Measurements from ENCODE around the gene TPRA1.

Gene TPRA1

GRCh38 chr3:127588806-127589577, 1.5 kb downstream of the TPRA1 start:
- no peak for DNase-seq

- DNase-seq = no peak
Observed at GRCh38 chr3:127587876-127588275, 2.7 kb downstream of the TPRA1 start.

- no peak for DNase-seq
Observed at GRCh38 chr3:127585813-127586413, 4.6 kb downstream of the TPRA1 start.

- DNase-seq = no peak
Observed at GRCh38 chr3:127585163-127585812, 5.2 kb downstream of the TPRA1 start.

- no peak for DNase-seq
Observed at GRCh38 chr3:127584734-127585133, 5.8 kb downstream of the TPRA1 start.

GRCh38 chr3:127580327-127581060, 10.0 kb downstream of the TPRA1 start:
- DNase-seq = no peak

- DNase-seq = no peak
Observed at GRCh38 chr3:127578802-127579201, 11.7 kb downstream of the TPRA1 start.

- no peak for DNase-seq
Observed at GRCh38 chr3:127578168-127578567, 12.4 kb downstream of the TPRA1 start.

GRCh38 chr3:127577448-127577847, 13.1 kb downstream of the TPRA1 start:
- DNase-seq = no peak

- peak; percentile 93 to 95 for DNase-seq
Observed at GRCh38 chr3:127574880-127575878, 15.4 kb downstream of the TPRA1 start.

- no peak for DNase-seq
Observed at GRCh38 chr3:127573912-127574311, 16.6 kb downstream of the TPRA1 start.

- no peak for DNase-seq
Observed at GRCh38 chr3:127573401-127573800, 17.1 kb downstream of the TPRA1 start.

- DNase-seq = no peak
Observed at GRCh38 chr3:127572735-127573134, 17.8 kb downstream of the TPRA1 start.

- DNase-seq = no peak
Observed at GRCh38 chr3:127572186-127572585, 18.3 kb downstream of the TPRA1 start.

GRCh38 chr3:127570520-127570919, 20.0 kb downstream of the TPRA1 start:
- DNase-seq = no peak

GRCh38 chr3:127569160-127569559, 21.4 kb downstream of the TPRA1 start:
- DNase-seq = no peak

GRCh38 chr3:127568586-127568985, 21.9 kb downstream of the TPRA1 start:
- DNase-seq = peak; percentile 83 to 92

- peak in 1 of 2 experiments; percentile 31 for DNase-seq
Observed at GRCh38 chr3:127566833-127567232, 23.7 kb downstream of the TPRA1 start.

GRCh38 chr3:127565711-127566110, 24.8 kb downstream of the TPRA1 start:
- DNase-seq = no peak

GRCh38 chr3:127560051-127560787, 30.3 kb downstream of the TPRA1 start:
- DNase-seq = peak in 1 of 2 experiments; percentile 58

- peak in 1 of 2 experiments; percentile 30 for DNase-seq
Observed at GRCh38 chr3:127556565-127556964, 34.0 kb downstream of the TPRA1 start.
